PC-3 (cell line): ENCODE data around the gene TENM4.

ENCODE experiments used
- EZH2phosphoT487 ChIP-seq: fragments of 300-600 bp; sonication (generic); IDR thresholded peaks from 2 replicates; pipeline ENCODE4 v1.6.1; 2018; ENCODE audit warnings: mild to moderate bottlenecking, antibody characterized with exemption, low read length, borderline replicate concordance
- TF ChIP-seq, protein P1 (sequence below): fragments of 300-600 bp; sonication (generic); conservative IDR thresholded peaks from 2 replicates; pipeline ENCODE4 v1.5.1; 2017; ENCODE audit warnings: antibody characterized with exemption, low read depth, mild to moderate bottlenecking, low read length

DNA sequence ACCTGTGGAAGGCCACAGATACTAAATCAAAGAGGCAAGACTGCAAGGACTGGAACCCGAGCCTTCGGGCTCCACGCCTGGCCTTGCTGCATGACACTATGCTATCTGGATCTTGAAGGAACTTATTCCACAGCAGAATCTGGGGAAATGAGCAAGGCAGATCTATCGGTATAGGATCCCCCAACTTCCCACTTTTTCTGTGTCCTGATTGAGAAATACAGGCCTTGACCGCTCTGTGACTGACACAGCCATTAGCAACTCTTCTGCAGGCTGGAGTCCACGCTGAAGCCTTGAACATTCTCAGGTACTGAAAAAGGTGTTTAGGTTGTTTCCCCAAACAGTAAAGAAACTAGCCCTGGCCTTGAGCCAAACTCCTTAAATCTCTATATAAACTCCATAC is 625.0 kb downstream of the TENM4 start:
- TF ChIP-seq, protein P1, sequence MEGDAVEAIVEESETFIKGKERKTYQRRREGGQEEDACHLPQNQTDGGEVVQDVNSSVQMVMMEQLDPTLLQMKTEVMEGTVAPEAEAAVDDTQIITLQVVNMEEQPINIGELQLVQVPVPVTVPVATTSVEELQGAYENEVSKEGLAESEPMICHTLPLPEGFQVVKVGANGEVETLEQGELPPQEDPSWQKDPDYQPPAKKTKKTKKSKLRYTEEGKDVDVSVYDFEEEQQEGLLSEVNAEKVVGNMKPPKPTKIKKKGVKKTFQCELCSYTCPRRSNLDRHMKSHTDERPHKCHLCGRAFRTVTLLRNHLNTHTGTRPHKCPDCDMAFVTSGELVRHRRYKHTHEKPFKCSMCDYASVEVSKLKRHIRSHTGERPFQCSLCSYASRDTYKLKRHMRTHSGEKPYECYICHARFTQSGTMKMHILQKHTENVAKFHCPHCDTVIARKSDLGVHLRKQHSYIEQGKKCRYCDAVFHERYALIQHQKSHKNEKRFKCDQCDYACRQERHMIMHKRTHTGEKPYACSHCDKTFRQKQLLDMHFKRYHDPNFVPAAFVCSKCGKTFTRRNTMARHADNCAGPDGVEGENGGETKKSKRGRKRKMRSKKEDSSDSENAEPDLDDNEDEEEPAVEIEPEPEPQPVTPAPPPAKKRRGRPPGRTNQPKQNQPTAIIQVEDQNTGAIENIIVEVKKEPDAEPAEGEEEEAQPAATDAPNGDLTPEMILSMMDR, result no peak
- TF ChIP-seq EZH2phosphoT487, result no peak
